Stimulated activated CD8-positive, alpha-beta memory T cell treated with anti-CD3 and anti-CD28 coated beads, Interleukin-4, amount 100 ng/mL, for 48 hours (primary cell): ENCODE results near the gene MYL10.
"Not testable (repeated sequence)": the region's sequence is repeated elsewhere in the genome, so short reads cannot be mapped to it uniquely, and the experiment has no call there.

Experiments
- DNase-seq: peaks from one replicate; pipeline ENCODE4 v3.0.0-alpha.2; 2020

MYL10 gene

DNA sequence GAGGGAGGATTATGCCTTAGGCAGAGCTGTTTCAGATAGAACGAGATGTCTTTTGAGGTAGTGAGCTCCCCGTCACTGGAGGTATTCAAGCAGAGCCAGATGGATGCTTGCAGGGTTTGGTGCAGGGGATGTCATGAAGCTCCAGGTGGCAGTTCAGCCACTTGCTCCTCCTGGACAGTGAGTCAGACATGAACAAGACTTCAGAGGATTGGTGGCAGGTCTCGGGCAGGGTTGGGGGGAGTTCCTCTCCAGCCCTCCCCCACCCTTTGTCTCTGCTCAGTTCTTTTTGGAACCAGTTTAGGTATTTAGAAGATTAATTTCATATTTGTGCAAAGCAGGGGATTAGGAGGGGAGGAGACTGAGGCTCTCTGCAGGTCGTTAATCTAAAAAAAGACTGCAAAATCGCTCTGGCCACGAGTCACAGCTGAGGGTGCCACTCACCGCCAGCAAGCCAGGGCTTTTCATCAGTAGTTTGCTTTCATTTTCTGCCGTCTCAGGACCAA is 21.5 kb upstream of the MYL10 start:
- no peak for DNase-seq

- DNase-seq = not testable (repeated sequence)
Observed at GRCh38 chr7:101647876-101648275, 18.8 kb upstream of the MYL10 start.

DNA sequence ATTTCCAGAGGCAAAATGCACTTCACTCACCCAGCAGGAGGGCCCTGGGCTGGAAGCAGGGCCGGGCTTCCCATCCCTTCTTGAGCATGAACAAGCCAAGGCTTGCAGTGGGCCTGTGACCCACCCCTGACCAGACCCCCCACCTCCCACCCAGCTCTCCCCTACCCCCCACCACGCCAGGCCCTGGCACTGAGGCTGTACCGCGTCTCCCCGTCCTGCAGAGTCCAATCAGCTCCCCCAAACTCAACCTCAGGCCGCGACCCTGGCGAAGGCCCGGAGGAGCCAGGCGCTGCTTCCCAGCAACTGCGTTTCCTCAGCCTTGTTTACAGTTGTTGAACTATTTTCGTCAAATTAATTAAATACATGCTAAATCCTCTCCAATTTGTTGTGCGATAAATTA is 16.9 kb upstream of the MYL10 start:
- no peak for DNase-seq

- DNase-seq = no peak
Observed at GRCh38 chr7:101644879-101645278, 15.8 kb upstream of the MYL10 start.

GRCh38 chr7:101639127-101639526 is 10.0 kb upstream of the MYL10 start:
- DNase-seq = not testable (repeated sequence)

GRCh38 chr7:101636822-101637623 is 7.9 kb upstream of the MYL10 start:
- no peak for DNase-seq

DNA sequence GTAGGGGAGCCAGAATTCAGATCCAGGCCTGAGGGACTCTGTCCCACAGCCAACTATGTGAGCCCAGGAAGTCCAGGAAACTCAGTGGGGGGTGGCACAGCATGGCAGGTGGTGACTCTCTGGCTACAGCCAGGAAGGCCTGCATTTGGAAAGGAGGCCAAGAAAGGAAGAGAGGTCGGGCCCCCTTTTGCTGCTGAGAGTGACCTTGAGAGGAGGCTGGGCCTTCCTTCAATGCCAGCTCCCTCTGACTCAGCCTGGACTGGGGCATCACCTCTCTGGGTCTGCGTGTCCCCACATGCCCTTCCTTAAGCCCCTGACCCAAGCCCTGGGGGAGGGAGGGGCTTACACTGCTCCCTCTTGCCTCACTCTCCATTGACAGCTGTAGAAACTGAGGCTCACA is 6.4 kb upstream of the MYL10 start:
- no peak for DNase-seq

GRCh38 chr7:101634196-101634717 is 5.2 kb upstream of the MYL10 start:
- DNase-seq = no peak

DNA sequence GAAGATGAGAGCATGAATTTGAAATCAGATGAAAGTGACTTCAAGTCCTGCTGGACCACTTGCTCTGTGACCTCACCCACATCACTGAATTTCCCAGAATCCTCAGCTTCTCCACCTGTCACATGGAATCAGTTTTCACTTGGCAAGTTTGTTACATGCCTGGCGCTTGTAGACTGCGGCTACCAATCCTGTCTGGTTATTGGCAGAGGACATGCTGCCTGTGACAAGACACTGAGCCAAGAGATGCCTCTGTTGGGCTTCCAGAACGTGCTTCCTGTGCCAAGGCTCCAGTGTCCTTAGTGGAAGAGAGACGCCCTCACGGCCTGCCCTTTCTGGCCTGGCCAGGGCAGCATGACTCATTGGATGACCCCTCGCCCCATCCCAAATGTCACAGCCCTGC is 4.4 kb upstream of the MYL10 start:
- no peak for DNase-seq

- DNase-seq = no peak
Observed at GRCh38 chr7:101632641-101633040, 3.5 kb upstream of the MYL10 start.

- DNase-seq = no peak
Observed at GRCh38 chr7:101631224-101631714, 2.2 kb upstream of the MYL10 start.

DNA sequence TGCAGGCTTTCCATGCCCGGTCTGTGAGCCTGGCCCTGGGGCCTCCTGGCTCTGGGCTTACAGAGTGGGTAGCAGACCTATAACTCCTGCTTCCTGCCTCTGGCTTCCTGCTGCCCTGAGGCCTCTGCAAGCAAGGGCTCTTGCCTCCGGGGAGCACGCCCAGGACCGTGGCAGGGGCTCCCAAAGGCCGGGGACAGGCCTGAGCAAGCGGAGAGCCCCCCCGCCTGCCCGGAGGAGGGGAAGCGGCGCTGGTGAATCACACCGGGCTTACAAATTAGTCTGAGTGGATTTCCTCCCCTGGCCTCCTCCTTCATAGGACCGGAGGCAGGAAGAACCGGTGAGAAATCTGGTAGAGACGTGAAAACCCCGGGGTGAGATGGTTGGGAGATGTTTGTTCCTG is 1.5 kb upstream of the MYL10 start:
- DNase-seq = no peak

GRCh38 chr7:101628522-101628921 is 574 bp downstream of the MYL10 start:
- no peak for DNase-seq

DNA sequence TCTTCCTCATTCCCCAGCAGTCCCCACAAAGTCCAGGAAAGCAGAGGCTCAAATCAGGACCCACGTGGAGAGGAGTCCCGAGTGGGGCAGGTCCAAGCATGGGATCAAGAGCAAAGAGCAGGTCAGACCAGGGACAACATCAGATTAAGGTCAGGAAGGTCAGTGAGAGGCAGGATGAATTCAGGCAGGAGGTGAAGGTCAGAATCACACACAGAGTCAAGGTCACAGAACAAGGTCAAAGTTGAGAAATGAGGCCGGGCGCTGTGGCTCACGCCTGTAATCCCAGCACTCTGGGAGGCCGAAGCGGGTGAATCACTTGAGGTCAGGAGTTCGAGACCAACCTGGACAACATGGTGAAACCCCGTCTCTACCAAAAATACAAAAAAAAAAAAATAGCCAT is 2.3 kb downstream of the MYL10 start:
- DNase-seq = no peak

GRCh38 chr7:101626069-101626671 is 2.9 kb downstream of the MYL10 start:
- no peak for DNase-seq

GRCh38 chr7:101625031-101625791 is 3.9 kb downstream of the MYL10 start:
- no peak for DNase-seq

DNA sequence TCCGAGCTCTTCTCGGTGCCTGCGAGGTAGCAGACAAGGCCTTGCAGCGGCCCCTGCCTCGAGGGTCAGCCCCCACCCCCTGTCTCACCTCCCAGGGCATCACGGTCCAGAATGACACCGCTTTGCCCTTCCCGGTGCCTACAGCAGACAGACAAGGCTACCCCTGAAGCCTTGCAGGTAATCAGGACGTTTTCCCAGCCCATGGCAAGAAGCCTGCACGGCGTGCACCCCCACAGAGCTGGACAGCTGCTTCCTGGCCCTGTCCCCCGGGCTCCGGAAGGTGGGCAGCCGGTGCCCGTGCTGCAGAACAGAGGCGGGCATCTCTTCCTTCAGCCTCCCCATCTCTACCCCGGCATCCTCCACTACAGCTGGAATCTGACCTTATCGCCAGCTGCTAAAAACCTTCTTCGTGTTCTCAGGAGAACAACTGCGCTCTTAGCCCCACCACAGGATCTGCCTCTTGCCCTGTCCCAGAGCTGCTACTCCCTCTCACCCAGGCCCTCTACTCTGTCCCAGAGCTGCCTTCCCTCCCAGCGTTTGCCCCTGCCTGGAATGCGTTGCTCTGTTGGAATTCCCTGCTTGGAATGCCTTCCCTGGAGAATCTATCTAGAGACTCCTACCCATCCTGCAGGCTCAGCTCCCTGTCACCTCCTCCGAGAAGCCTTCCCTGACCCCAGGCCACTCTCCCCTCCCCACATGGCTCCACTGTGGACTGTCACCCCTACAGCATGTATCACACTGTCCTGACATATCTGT is 4.7 kb downstream of the MYL10 start:
- DNase-seq = no peak

DNA sequence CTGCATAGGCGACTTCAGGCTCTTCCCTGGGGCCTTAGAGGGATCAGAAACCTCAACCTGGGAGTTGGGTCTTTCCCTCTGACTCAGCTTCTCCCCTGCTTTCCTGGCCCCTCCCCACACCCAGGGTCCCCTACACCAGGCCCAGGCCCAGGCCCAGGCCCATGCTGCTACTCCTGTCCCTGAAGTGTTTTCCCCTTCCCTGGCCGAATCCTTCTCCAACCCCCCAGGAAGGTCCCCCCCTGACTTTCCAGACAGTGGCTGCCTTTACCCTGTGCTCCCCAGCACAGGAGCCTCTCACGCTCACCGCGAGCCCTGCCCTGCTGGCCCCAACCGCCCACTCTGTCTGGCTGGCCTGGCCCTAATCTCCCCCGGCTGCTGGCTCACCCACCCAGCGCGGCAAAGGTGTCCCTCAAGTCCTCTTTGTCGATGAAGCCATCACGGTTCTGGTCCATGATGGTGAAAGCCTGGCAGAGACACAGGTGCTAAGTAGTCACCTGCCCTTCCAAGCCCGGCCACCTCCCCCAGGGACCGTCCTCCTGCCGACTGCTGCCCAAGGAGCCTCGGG is 6.4 kb downstream of the MYL10 start:
- no peak for DNase-seq

- DNase-seq = no peak
Observed at GRCh38 chr7:101620991-101621390, 8.1 kb downstream of the MYL10 start.

- no peak for DNase-seq
Observed at GRCh38 chr7:101620395-101620794, 8.7 kb downstream of the MYL10 start.

DNA sequence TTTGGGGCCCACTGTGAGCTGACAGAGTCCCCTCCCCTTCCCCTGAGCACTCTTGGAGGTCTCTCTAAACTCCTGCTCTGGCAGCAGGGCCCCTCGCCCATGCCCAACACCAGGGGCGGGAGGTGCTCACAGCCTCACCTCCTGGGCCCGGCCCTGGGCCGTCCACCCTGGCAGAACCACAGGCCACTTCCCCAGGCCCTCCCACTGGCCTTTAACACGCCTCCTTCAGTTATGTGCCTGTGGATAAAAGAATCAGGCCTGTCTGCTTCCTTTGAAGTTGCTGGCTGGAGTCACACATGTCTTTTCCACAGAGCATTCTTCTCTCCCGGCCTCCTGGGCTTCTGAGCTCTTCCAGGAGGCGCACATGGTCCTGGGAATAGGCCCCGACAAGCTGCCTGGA is 10.2 kb downstream of the MYL10 start:
- no peak for DNase-seq

- DNase-seq = no peak
Observed at GRCh38 chr7:101618207-101618839, 10.8 kb downstream of the MYL10 start.
